ENCODE measurements around the gene FCF1. TPM values are rescaled to one million over a fixed set of nuclear protein-coding genes. Genes with fewer than 3 reads are reported as not detected.

Gene FCF1
- total and polyA plus RNA-seq, 7 donors, result 11.0 to 57.4 (median 30.3) TPM

DNA sequence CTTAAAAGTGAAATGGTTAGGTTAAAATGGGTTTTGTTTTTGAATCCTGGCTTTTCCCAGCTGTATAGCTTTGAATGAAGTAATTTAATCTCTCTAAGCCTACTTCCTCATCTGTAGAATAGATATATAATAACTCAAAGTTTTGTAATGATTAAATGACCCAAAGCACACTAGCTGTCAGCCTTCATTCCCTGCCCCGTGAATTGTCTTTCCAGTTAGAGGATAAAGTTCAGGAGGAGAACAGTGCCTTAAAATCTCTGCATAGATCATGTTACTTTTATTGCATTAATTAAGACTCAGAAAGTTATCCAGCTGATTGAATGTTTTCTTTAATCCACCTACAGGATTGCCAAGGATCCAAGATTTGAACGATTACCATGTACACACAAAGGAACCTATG is 19.4 kb downstream of the FCF1 start:
- TF ChIP-seq, protein P1, sequence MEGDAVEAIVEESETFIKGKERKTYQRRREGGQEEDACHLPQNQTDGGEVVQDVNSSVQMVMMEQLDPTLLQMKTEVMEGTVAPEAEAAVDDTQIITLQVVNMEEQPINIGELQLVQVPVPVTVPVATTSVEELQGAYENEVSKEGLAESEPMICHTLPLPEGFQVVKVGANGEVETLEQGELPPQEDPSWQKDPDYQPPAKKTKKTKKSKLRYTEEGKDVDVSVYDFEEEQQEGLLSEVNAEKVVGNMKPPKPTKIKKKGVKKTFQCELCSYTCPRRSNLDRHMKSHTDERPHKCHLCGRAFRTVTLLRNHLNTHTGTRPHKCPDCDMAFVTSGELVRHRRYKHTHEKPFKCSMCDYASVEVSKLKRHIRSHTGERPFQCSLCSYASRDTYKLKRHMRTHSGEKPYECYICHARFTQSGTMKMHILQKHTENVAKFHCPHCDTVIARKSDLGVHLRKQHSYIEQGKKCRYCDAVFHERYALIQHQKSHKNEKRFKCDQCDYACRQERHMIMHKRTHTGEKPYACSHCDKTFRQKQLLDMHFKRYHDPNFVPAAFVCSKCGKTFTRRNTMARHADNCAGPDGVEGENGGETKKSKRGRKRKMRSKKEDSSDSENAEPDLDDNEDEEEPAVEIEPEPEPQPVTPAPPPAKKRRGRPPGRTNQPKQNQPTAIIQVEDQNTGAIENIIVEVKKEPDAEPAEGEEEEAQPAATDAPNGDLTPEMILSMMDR (IDR thresholded peaks at IDR 0.05), result no peak
- Histone ChIP-seq H3K27me3 (ENCODE audit: insufficient read depth in 3 of 3, low read length in 2 of 3) (no peaks in the 10 kb centered on the region), H3K9me3 (no peaks in the 10 kb centered on the region), H3K4me1 (no peaks in the 10 kb centered on the region), H3K27ac (no peak overlapping the region), H3K4me3 (no peak overlapping the region), H3K36me3 (ENCODE audit: insufficient read depth in 1 of 2, low read depth in 1 of 2) (peaks cover 3 to 64% of the 10 kb centered on the region in 2 donors)
- ATAC-seq (no peak), DNase-seq (no peak)
- intact Hi-C loops (cut with DNase I), result no loop called here
- WGBS, 3 donors, result 90 to 95% (median 91%) methylated on average over 2 of the region's 2 CpGs

DNA sequence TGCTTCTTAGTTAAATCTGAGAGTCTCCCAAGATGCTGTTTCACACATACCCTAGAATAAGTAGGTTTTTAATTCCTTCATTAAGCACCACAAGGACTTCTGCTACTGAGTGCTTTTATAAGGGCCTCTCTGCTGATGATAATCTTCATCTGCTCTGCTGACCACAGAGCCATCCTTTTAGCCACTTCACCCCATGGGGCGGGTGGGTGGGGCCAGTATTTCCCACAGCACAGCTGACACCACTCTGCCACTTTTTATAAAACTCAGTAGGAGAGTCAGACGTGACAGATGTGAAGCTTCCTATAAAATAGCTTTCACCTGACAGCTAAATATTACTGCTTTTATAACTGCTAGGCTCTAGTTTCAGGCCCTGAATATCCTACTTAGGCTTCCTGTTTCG is 20.3 kb downstream of the FCF1 start:
- Histone ChIP-seq H3K4me1 (no peaks in the 10 kb centered on the region), H3K4me3 (no peak overlapping the region), H3K27me3 (ENCODE audit: insufficient read depth in 3 of 3, low read length in 2 of 3) (no peaks in the 10 kb centered on the region), H3K9me3 (no peaks in the 10 kb centered on the region), H3K36me3 (ENCODE audit: insufficient read depth in 1 of 2, low read depth in 1 of 2) (peaks cover 3 to 72% of the 10 kb centered on the region in 2 donors), H3K27ac (no peak overlapping the region)
- DNase-seq (no peak), ATAC-seq (no peak)
- TF ChIP-seq, protein P1 (IDR thresholded peaks at IDR 0.05), result no peak
- 81 to 86% (median 86%) methylated on average over 3 of the region's 3 CpGs for WGBS, 3 donors
- intact Hi-C loops (cut with DNase I), result no loop called here

DNA sequence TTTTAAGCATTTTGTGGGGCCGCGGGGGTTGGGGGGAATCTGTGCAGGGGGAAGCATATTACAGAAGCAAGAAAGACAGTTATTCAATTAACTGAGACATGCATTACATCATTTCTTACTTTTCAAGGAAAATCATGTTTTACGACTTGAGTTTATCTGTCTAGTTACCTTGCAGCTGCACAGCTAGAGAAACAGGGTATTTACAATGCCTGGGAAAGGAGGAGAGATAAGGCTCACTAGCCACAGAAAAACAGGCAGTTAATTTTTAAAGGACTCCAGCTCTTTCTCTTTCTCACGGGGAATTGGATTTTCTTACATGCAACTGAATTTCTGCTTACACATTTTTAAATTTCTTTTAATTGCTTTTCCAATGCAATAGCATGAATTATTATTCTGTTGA is 22.2 kb downstream of the FCF1 start:
- H3K4me3 ChIP-seq, result no peak overlapping the region
- WGBS, 3 donors, result 94 to 96% (median 95%) methylated on average over 4 of the region's 4 CpGs
- no peaks in the 10 kb centered on the region for H3K4me1 ChIP-seq
- H3K27me3 ChIP-seq (ENCODE audit: insufficient read depth in 3 of 3, low read length in 2 of 3), result no peaks in the 10 kb centered on the region
- ATAC-seq (no peak), DNase-seq (no peak)
- peaks cover 3 to 82% of the 10 kb centered on the region in 2 donors for H3K36me3 ChIP-seq (ENCODE audit: insufficient read depth in 1 of 2, low read depth in 1 of 2)
- no peaks in the 10 kb centered on the region for H3K9me3 ChIP-seq
- no peak overlapping the region for H3K27ac ChIP-seq
- intact Hi-C loops (cut with DNase I), result no loop called here
- TF ChIP-seq, protein P1 (IDR thresholded peaks at IDR 0.05), result no peak

DNA sequence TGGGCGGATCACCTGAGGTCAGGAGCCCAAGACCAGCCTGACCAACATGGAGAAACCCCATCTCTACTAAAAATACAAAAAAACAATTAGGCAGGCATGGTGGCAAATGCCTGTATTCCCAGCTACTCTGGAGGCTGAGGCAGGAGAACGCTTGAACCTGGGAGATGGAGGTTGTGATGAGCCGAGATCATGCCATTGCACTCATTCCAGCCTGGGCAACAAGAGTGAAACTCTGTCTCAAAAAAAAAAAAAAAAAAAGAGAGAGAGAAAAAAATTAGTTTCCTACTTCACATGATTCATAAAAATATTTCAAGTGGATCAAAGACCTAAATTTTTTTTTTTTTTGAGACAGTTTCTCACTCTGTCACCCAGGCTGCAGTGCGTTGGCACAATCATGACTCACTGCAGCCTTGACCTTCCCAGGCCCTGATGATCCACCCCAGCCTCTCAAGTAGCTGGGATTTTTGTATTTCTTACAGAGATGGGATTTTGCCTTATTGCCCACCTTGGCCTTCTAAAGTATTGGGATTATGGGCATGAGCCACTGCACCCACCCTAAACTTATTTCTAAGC is 24.9 kb downstream of the FCF1 start:
- DNase-seq (no peak), ATAC-seq (no peak)
- intact Hi-C loops (cut with DNase I), result no loop called here
- no peak overlapping the region for H3K27ac ChIP-seq
- H3K4me3 ChIP-seq, result no peak overlapping the region
- H3K36me3 ChIP-seq (ENCODE audit: insufficient read depth in 1 of 2, low read depth in 1 of 2), result peaks cover 3 to 64% of the 10 kb centered on the region in 2 donors
- no peaks in the 10 kb centered on the region for H3K4me1 ChIP-seq
- 95 to 96% (median 96%) methylated on average over 4 of the region's 4 CpGs for WGBS, 3 donors
- no peaks in the 10 kb centered on the region for H3K9me3 ChIP-seq
- TF ChIP-seq, protein P1 (IDR thresholded peaks at IDR 0.05), result no peak
- no peaks in the 10 kb centered on the region for H3K27me3 ChIP-seq (ENCODE audit: insufficient read depth in 3 of 3, low read length in 2 of 3)
